ENCODE data around the gene CAPG.

The CAPG gene

DNA sequence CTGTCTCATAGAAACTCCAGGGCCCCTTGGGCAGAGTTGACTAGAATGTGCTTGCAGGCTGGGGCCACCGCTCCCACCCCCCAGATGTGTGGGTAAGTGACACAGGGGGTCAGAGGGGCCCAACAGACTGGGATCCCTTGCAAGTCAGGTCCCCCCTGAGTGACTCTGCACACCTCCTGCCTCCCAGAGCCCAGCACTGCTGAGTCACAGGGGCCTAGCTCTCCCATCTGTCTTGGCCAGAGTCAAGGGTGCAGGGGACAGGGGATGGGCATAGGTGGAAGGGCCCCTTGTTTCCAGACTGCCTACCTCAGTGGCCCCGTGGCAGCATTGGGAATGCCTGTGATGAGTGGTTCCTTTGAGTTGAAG lies 19.7 kb upstream of the CAPG start:
- H3K27me3 ChIP-seq (ENCODE audit: insufficient read depth, low read length, poor library complexity, severe bottlenecking) = no peaks in the 10 kb centered on the region
- H3K4me1 ChIP-seq (ENCODE audit: insufficient read depth, low read length, poor library complexity, severe bottlenecking) = peaks cover 24% of the 10 kb centered on the region

DNA sequence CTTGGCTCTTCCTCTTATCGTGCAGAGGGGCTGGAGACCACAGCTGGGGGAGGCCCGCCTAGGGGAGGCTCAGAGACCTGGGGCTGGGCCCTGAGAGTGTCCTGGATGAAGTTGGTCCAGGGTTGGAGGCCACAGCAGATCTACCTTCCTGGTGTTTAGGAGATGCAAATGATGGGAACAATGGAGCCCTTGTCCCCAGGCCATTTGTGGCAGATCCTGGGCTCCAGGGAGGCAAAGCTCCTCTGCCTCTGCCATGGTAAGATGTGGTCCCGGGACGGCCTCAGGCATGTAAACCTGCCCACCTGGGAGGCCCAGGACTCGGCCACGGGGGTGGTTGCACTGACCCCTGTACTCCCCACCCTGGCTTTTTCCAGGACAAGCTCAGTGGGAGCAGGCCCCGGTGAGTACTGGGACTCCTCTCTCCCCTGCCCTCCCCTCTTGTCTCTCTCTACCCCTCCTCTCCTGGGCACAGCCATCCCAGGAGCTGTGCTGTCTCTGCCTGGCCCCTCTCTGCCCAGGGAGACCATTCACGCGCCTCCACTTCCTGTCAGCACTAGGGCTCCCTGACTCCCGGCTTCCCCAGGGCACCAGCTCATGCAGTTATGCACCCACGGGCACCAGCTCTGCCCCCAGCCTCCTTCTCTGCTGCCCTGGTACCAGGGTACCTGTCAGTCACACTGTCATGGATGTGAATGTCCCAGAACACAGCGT lies 19.2 kb upstream of the CAPG start:
- H3K9me2 ChIP-seq (replicated peaks; ENCODE audit: low read depth, low read length) = no peaks in the 10 kb centered on the region
- H3F3A ChIP-seq (ENCODE audit: low read depth) = no peaks in the 10 kb centered on the region
- no peak overlapping the region for H3K4me3 ChIP-seq (ENCODE audit: low read length, poor library complexity, severe bottlenecking)
- no peaks in the 10 kb centered on the region for H3K9me3 ChIP-seq (ENCODE audit: insufficient read depth, low read depth, low read length)
- H4K20me1 ChIP-seq (ENCODE audit: insufficient read depth, low read length, poor library complexity, severe bottlenecking) = no peaks in the 10 kb centered on the region
- no peaks in the 10 kb centered on the region for H3K36me3 ChIP-seq (ENCODE audit: insufficient read depth, low read length)
- H3K79me2 ChIP-seq (ENCODE audit: insufficient read depth, low read length) = no peaks in the 10 kb centered on the region
- TF ChIP-seq, protein P1, sequence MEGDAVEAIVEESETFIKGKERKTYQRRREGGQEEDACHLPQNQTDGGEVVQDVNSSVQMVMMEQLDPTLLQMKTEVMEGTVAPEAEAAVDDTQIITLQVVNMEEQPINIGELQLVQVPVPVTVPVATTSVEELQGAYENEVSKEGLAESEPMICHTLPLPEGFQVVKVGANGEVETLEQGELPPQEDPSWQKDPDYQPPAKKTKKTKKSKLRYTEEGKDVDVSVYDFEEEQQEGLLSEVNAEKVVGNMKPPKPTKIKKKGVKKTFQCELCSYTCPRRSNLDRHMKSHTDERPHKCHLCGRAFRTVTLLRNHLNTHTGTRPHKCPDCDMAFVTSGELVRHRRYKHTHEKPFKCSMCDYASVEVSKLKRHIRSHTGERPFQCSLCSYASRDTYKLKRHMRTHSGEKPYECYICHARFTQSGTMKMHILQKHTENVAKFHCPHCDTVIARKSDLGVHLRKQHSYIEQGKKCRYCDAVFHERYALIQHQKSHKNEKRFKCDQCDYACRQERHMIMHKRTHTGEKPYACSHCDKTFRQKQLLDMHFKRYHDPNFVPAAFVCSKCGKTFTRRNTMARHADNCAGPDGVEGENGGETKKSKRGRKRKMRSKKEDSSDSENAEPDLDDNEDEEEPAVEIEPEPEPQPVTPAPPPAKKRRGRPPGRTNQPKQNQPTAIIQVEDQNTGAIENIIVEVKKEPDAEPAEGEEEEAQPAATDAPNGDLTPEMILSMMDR (conservative IDR thresholded peaks at IDR 0.05; ENCODE audit: low read length) = no peak
- no peak for TF ChIP-seq EZH2phosphoT487 (IDR thresholded peaks at IDR 0.05; ENCODE audit: borderline replicate concordance)
- H3K4me1 ChIP-seq (ENCODE audit: insufficient read depth, low read length, poor library complexity, severe bottlenecking) = peaks cover 24% of the 10 kb centered on the region
- no peak overlapping the region for H3K9ac ChIP-seq (ENCODE audit: low read depth, low read length, poor library complexity, severe bottlenecking)
- H2AFZ ChIP-seq (ENCODE audit: low read length) = no peak overlapping the region
- no peaks in the 10 kb centered on the region for H3K27me3 ChIP-seq (ENCODE audit: insufficient read depth, low read length, poor library complexity, severe bottlenecking)
- peak overlapping the region; percentile 3 for H3K4me2 ChIP-seq (ENCODE audit: low read depth, low read length, poor library complexity, severe bottlenecking)

More for the DNA sequence above, 19.7 kb upstream of the CAPG start:
- Histone ChIP-seq H3F3A (ENCODE audit: low read depth) (no peaks in the 10 kb centered on the region), H3K4me2 (ENCODE audit: low read depth, low read length, poor library complexity, severe bottlenecking) (peak overlapping the region; percentile 3), H3K9me3 (ENCODE audit: insufficient read depth, low read depth, low read length) (no peaks in the 10 kb centered on the region), H4K20me1 (ENCODE audit: insufficient read depth, low read length, poor library complexity, severe bottlenecking) (no peaks in the 10 kb centered on the region), H3K36me3 (ENCODE audit: insufficient read depth, low read length) (no peaks in the 10 kb centered on the region), H3K9me2 (replicated peaks; ENCODE audit: low read depth, low read length) (no peaks in the 10 kb centered on the region), H2AFZ (ENCODE audit: low read length) (no peak overlapping the region), H3K4me3 (ENCODE audit: low read length, poor library complexity, severe bottlenecking) (no peak overlapping the region), H3K79me2 (ENCODE audit: insufficient read depth, low read length) (no peaks in the 10 kb centered on the region), H3K9ac (ENCODE audit: low read depth, low read length, poor library complexity, severe bottlenecking) (no peak overlapping the region)
- TF ChIP-seq, protein P1 (conservative IDR thresholded peaks at IDR 0.05; ENCODE audit: low read length) = no peak
- TF ChIP-seq EZH2phosphoT487 (IDR thresholded peaks at IDR 0.05; ENCODE audit: borderline replicate concordance) = no peak

DNA sequence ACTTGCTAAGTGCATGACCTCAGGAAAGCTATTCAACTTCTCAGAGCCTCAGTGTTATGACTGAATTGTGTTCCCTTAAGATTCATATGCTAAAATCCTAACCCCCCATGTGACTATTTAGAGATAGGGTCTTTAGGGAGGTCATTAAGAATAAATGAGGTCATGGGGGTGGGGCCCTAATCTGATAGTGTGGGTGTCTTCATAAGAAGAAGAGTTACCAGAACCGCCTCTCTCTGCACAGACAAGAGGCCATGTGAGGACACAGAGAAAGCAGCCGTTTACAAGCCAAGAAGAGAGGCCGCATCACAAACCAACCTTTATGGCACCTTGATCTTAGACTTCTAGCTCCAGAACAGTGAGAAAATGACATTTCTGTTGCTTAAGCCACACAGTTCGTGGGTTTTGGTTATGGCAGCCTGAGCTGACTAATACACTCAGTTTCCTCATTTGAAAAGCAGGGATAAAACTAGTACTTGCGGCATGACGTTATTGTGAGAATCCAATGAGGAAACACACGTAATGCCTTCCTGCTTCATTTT lies 18.2 kb upstream of the CAPG start:
- no peak for TF ChIP-seq EZH2phosphoT487 (IDR thresholded peaks at IDR 0.05; ENCODE audit: borderline replicate concordance)
- TF ChIP-seq, protein P1 (conservative IDR thresholded peaks at IDR 0.05; ENCODE audit: low read length) = no peak
- peak overlapping the region; percentile 23; the same call in 1 of the 2 replicates for H2AFZ ChIP-seq (ENCODE audit: low read length)
- H3K9me2 ChIP-seq (replicated peaks; ENCODE audit: low read depth, low read length) = no peaks in the 10 kb centered on the region
- no peaks in the 10 kb centered on the region for H4K20me1 ChIP-seq (ENCODE audit: insufficient read depth, low read length, poor library complexity, severe bottlenecking)
- H3K4me2 ChIP-seq (ENCODE audit: low read depth, low read length, poor library complexity, severe bottlenecking) = no peak overlapping the region
- H3K36me3 ChIP-seq (ENCODE audit: insufficient read depth, low read length) = no peaks in the 10 kb centered on the region
- no peaks in the 10 kb centered on the region for H3K9me3 ChIP-seq (ENCODE audit: insufficient read depth, low read depth, low read length)
- H3K27me3 ChIP-seq (ENCODE audit: insufficient read depth, low read length, poor library complexity, severe bottlenecking) = no peaks in the 10 kb centered on the region
- H3K9ac ChIP-seq (ENCODE audit: low read depth, low read length, poor library complexity, severe bottlenecking) = no peak overlapping the region
- H3K4me3 ChIP-seq (ENCODE audit: low read length, poor library complexity, severe bottlenecking) = no peak overlapping the region
- no peaks in the 10 kb centered on the region for H3F3A ChIP-seq (ENCODE audit: low read depth)
- H3K79me2 ChIP-seq (ENCODE audit: insufficient read depth, low read length) = no peaks in the 10 kb centered on the region
- H3K4me1 ChIP-seq (ENCODE audit: insufficient read depth, low read length, poor library complexity, severe bottlenecking) = peaks cover 31% of the 10 kb centered on the region

All from Loucy (cell line).